GM12878 (cell line): ENCODE results near the gene LCORL. TPM values are rescaled to one million over a fixed set of nuclear protein-coding genes. Genes with fewer than 3 reads are reported as not detected.

ENCODE experiments used
- EP300 ChIP-seq, 2 experiments: fragments of 150-350 bp in 1 of 2; IDR thresholded peaks; 2 replicates each; pipeline ENCODE4 v1.6.1; 2011 to 2012; ENCODE audit warnings: low read depth in 2 of 2, low read length in 2 of 2, borderline replicate concordance in 1 of 2, improper control_type of control experiment in 1 of 2, inconsistent platforms in 1 of 2; ENCODE audit not compliant: control insufficient read depth in 1 of 2
- JUNB ChIP-seq: IDR thresholded peaks from 2 replicates; pipeline ENCODE4 v1.6.1; 2016; ENCODE audit warnings: antibody characterized with exemption, mild to moderate bottlenecking
- MEF2B ChIP-seq: fragments of 450-650 bp; IDR thresholded peaks from 2 replicates; pipeline ENCODE4 v1.6.1; 2018; ENCODE audit warnings: mild to moderate bottlenecking, moderate library complexity; ENCODE audit not compliant: partially characterized antibody, poor library complexity, severe bottlenecking
- MYB ChIP-seq: fragments of 150-350 bp; IDR thresholded peaks from 2 replicates; pipeline ENCODE4 v1.6.1; 2014; ENCODE audit warnings: mild to moderate bottlenecking, low read depth, low read length, borderline replicate concordance
- POLR2A ChIP-seq: IDR thresholded peaks from 2 replicates; pipeline ENCODE4 v1.6.1; 2011; ENCODE audit warnings: low read depth, mild to moderate bottlenecking, low read length
- POLR2AphosphoS2 ChIP-seq: IDR thresholded peaks from 2 replicates; pipeline ENCODE4 v1.6.1; 2011; ENCODE audit warnings: low read depth, mild to moderate bottlenecking, low read length, improper control_type of control experiment, moderate library complexity
- RUNX3 ChIP-seq: IDR thresholded peaks from 2 replicates; pipeline ENCODE4 v1.6.1; 2012; ENCODE audit warnings: low read length, inconsistent platforms
- SMAD5 ChIP-seq: IDR thresholded peaks from 2 replicates; pipeline ENCODE4 v1.6.1; 2016; ENCODE audit warnings: antibody characterized with exemption, low read depth
- SMC3 ChIP-seq: IDR thresholded peaks from 2 replicates; pipeline ENCODE4 v1.6.1; 2011; ENCODE audit warnings: low read length, improper control_type of control experiment, borderline replicate concordance
- TAF1 ChIP-seq: IDR thresholded peaks from 2 replicates; pipeline ENCODE4 v1.6.1; 2011; ENCODE audit warnings: mild to moderate bottlenecking, low read depth, low read length, borderline replicate concordance
- TBL1XR1 ChIP-seq: IDR thresholded peaks from 2 replicates; pipeline ENCODE4 v1.6.1; 2012; ENCODE audit warnings: low read depth, low read length, improper control_type of control experiment
- ZBED1 ChIP-seq: IDR thresholded peaks from 2 replicates; pipeline ENCODE4 v1.6.1; 2016; ENCODE audit warnings: borderline replicate concordance
- polyA plus RNA-seq, 11 experiments: library from polyadenylated mRNA; depleted of rRNA in 4 of 11; unstranded in 6 of 11; stranded (reverse) in 5 of 11; fragments of >200 nt; fragmentation: Nextera tagmentation in 4 of 11; fragmentation: Illumina TruSeq in 1 of 11; extraction: Ambion mirVana in 4 of 11; extraction: Trizol in 1 of 11; gene quantifications; 1 replicate in 1 of 11; 2 replicates in 10 of 11; pipeline versions ENCODE4 v1.2.1 to v1.2.3, GENCODE V29; 2011 to 2016; ENCODE audit warnings: inconsistent platforms in 2 of 11, missing spikeins in 2 of 11, low read depth in 1 of 11
- total RNA-seq, 4 experiments: library from RNA; depleted of rRNA in 3 of 4; stranded (reverse); fragments of >200 nt in 3 of 4; fragmentation: Illumina TruSeq in 1 of 4; extraction: Trizol in 1 of 4; gene quantifications; 2 replicates each; pipeline versions ENCODE4 v1.2.1 to v1.2.3, GENCODE V29; 2013 to 2021
- TF ChIP-seq, protein P1 (sequence below): fragments of 150-350 bp; IDR thresholded peaks from 2 replicates; pipeline ENCODE4 v1.6.1; 2014; ENCODE audit warnings: mild to moderate bottlenecking, low read depth, low read length
- TF ChIP-seq, protein P2 (sequence below): fragments of 450-650 bp; IDR thresholded peaks from 2 replicates; pipeline ENCODE4 v1.6.1; 2017; ENCODE audit warnings: antibody characterized with exemption, mild to moderate bottlenecking, moderate library complexity
- TF ChIP-seq, protein P3 (sequence below): IDR thresholded peaks from 2 replicates; pipeline ENCODE4 v1.6.1; 2012; ENCODE audit warnings: mild to moderate bottlenecking, low read depth, low read length
- TF ChIP-seq, protein P4 (sequence below): fragments of 450-650 bp; IDR thresholded peaks from 2 replicates; pipeline ENCODE4 v1.6.1; 2017; ENCODE audit warnings: mild to moderate bottlenecking, moderate library complexity

The LCORL gene
- total and polyA plus RNA-seq, 10 of the 15 experiments (the other 5 are each of a cell fraction or from before 2014, with no cell fraction given): 2.2 to 9.8 (median 5.9) TPM

DNA sequence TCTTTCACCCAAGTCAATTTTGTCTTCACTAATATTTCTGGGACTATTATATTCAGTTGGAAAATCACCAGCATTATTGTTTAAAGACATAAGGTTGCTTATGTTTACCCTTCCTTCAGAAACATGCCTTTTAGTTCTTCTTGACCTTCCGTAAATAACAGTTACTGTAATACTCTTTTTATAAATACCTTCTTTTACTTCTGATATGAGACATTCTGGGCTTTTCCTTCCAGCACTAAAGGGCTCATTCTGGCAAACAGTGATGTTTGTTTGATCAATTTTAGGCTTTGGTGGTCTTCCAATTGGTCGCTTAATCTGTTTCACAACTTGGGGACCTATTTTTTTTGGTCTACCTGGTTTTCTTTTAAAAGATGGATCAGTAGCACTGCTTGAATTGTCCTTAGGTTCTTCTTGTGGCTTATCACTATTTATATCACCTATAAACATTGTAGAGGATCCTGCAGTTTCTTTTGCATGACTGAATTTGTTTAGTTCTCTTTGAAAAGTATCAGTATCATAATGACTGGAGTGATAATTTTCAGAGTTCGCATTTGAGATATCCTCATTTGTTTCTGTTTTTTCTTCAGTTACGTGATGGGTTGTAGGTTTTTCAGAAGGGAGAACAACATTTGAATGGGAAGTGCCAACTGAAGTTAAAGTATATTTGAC lies 146.0 kb downstream of the LCORL start (continued):
- TF ChIP-seq, protein P1, sequence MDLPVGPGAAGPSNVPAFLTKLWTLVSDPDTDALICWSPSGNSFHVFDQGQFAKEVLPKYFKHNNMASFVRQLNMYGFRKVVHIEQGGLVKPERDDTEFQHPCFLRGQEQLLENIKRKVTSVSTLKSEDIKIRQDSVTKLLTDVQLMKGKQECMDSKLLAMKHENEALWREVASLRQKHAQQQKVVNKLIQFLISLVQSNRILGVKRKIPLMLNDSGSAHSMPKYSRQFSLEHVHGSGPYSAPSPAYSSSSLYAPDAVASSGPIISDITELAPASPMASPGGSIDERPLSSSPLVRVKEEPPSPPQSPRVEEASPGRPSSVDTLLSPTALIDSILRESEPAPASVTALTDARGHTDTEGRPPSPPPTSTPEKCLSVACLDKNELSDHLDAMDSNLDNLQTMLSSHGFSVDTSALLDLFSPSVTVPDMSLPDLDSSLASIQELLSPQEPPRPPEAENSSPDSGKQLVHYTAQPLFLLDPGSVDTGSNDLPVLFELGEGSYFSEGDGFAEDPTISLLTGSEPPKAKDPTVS: no peak
- no peak for TF ChIP-seq SMAD5
- no peak for TF ChIP-seq MYB
- no peak for TF ChIP-seq POLR2A
- TF ChIP-seq, protein P2, sequence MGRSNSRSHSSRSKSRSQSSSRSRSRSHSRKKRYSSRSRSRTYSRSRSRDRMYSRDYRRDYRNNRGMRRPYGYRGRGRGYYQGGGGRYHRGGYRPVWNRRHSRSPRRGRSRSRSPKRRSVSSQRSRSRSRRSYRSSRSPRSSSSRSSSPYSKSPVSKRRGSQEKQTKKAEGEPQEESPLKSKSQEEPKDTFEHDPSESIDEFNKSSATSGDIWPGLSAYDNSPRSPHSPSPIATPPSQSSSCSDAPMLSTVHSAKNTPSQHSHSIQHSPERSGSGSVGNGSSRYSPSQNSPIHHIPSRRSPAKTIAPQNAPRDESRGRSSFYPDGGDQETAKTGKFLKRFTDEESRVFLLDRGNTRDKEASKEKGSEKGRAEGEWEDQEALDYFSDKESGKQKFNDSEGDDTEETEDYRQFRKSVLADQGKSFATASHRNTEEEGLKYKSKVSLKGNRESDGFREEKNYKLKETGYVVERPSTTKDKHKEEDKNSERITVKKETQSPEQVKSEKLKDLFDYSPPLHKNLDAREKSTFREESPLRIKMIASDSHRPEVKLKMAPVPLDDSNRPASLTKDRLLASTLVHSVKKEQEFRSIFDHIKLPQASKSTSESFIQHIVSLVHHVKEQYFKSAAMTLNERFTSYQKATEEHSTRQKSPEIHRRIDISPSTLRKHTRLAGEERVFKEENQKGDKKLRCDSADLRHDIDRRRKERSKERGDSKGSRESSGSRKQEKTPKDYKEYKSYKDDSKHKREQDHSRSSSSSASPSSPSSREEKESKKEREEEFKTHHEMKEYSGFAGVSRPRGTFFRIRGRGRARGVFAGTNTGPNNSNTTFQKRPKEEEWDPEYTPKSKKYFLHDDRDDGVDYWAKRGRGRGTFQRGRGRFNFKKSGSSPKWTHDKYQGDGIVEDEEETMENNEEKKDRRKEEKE: no peak
- peak; percentile 86 for TF ChIP-seq JUNB
- TF ChIP-seq, protein P3, sequence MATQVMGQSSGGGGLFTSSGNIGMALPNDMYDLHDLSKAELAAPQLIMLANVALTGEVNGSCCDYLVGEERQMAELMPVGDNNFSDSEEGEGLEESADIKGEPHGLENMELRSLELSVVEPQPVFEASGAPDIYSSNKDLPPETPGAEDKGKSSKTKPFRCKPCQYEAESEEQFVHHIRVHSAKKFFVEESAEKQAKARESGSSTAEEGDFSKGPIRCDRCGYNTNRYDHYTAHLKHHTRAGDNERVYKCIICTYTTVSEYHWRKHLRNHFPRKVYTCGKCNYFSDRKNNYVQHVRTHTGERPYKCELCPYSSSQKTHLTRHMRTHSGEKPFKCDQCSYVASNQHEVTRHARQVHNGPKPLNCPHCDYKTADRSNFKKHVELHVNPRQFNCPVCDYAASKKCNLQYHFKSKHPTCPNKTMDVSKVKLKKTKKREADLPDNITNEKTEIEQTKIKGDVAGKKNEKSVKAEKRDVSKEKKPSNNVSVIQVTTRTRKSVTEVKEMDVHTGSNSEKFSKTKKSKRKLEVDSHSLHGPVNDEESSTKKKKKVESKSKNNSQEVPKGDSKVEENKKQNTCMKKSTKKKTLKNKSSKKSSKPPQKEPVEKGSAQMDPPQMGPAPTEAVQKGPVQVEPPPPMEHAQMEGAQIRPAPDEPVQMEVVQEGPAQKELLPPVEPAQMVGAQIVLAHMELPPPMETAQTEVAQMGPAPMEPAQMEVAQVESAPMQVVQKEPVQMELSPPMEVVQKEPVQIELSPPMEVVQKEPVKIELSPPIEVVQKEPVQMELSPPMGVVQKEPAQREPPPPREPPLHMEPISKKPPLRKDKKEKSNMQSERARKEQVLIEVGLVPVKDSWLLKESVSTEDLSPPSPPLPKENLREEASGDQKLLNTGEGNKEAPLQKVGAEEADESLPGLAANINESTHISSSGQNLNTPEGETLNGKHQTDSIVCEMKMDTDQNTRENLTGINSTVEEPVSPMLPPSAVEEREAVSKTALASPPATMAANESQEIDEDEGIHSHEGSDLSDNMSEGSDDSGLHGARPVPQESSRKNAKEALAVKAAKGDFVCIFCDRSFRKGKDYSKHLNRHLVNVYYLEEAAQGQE: no peak
- TF ChIP-seq TAF1: no peak
- TF ChIP-seq POLR2AphosphoS2: no peak
- TF ChIP-seq TBL1XR1: no peak
- TF ChIP-seq MEF2B: peak; percentile 40
- TF ChIP-seq, protein P4, sequence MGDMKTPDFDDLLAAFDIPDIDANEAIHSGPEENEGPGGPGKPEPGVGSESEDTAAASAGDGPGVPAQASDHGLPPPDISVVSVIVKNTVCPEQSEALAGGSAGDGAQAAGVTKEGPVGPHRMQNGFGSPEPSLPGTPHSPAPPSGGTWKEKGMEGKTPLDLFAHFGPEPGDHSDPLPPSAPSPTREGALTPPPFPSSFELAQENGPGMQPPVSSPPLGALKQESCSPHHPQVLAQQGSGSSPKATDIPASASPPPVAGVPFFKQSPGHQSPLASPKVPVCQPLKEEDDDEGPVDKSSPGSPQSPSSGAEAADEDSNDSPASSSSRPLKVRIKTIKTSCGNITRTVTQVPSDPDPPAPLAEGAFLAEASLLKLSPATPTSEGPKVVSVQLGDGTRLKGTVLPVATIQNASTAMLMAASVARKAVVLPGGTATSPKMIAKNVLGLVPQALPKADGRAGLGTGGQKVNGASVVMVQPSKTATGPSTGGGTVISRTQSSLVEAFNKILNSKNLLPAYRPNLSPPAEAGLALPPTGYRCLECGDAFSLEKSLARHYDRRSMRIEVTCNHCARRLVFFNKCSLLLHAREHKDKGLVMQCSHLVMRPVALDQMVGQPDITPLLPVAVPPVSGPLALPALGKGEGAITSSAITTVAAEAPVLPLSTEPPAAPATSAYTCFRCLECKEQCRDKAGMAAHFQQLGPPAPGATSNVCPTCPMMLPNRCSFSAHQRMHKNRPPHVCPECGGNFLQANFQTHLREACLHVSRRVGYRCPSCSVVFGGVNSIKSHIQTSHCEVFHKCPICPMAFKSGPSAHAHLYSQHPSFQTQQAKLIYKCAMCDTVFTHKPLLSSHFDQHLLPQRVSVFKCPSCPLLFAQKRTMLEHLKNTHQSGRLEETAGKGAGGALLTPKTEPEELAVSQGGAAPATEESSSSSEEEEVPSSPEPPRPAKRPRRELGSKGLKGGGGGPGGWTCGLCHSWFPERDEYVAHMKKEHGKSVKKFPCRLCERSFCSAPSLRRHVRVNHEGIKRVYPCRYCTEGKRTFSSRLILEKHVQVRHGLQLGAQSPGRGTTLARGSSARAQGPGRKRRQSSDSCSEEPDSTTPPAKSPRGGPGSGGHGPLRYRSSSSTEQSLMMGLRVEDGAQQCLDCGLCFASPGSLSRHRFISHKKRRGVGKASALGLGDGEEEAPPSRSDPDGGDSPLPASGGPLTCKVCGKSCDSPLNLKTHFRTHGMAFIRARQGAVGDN: no peak
- peak in 1 of 2 experiments; percentile 76; a peak in 2 of 4 replicates for TF ChIP-seq EP300 (IDR thresholded peaks at IDR 0.05; ENCODE audit: borderline replicate concordance in 1 of 2, control insufficient read depth in 1 of 2, low read depth in 2 of 2, low read length in 2 of 2)
- peak; percentile 80 for TF ChIP-seq RUNX3
- TF ChIP-seq SMC3: no peak
- peak; percentile 62; the same call in 1 of the 2 replicates for TF ChIP-seq ZBED1
